Measurements from ENCODE around the gene ARPC5. TPM values are rescaled to one million over a fixed set of nuclear protein-coding genes. Genes with fewer than 3 reads are reported as not detected.

The ARPC5 gene
- total and polyA plus RNA-seq, 2 experiments from 2014 or later: 144 to 183 TPM

GRCh38 chr1:183612407-183612806 lies 23.2 kb downstream of the ARPC5 start:
- no peak overlapping the region for H3K27ac ChIP-seq
- no peaks in the 10 kb centered on the region for H3K4me1 ChIP-seq (ENCODE audit: insufficient read depth)
- H3K9me3 ChIP-seq (ENCODE audit: low read depth): no peaks in the 10 kb centered on the region
- 87% methylated on average over 3 of the region's 3 CpGs for WGBS (ENCODE audit: low lambda C conversion rate, missing lambda C conversion rate)
- no peaks in the 10 kb centered on the region for H4K20me1 ChIP-seq (ENCODE audit: insufficient read depth, poor library complexity, severe bottlenecking)
- no peak for DNase-seq (ENCODE audit: low spot score)
- no peaks in the 10 kb centered on the region for H3K36me3 ChIP-seq (replicated peaks; ENCODE audit: insufficient read depth, low read depth)
- no peak overlapping the region for H3K4me2 ChIP-seq
- no peaks in the 10 kb centered on the region for H3K9me2 ChIP-seq (replicated peaks; ENCODE audit: insufficient read depth)
- H3K4me3 ChIP-seq: no peak overlapping the region
- H3K79me2 ChIP-seq: no peaks in the 10 kb centered on the region
- TF ChIP-seq EZH2 (IDR thresholded peaks at IDR 0.05; ENCODE audit: borderline replicate concordance): no peak
- H3K27me3 ChIP-seq: no peaks in the 10 kb centered on the region
- H2AFZ ChIP-seq: no peak overlapping the region

DNA sequence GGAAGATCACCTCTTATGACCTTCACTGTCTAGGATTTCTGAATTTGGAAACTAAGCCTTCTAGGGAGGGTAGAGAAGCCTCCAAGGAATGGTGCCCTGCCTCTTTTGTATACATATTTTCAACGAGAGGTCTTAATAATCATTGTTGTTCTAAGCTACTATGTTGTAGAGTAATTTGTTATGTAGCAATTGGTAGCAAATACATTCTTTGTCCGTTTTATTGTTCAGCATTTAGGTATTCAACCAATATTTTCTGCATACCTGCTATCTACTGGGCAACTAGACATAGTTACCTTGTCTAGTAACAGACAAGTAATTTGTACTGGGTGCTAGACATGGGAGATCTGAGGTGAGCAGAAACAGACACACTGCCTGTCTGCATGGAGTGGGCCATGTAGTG lies 24.6 kb downstream of the ARPC5 start:
- Histone ChIP-seq H3K4me3 (no peak overlapping the region), H3K27ac (no peak overlapping the region), H3K9me2 (replicated peaks; ENCODE audit: insufficient read depth) (no peaks in the 10 kb centered on the region), H3K79me2 (no peaks in the 10 kb centered on the region), H2AFZ (no peak overlapping the region), H3K27me3 (no peaks in the 10 kb centered on the region), H4K20me1 (ENCODE audit: insufficient read depth, poor library complexity, severe bottlenecking) (no peaks in the 10 kb centered on the region), H3K9me3 (ENCODE audit: low read depth) (no peaks in the 10 kb centered on the region), H3K4me1 (ENCODE audit: insufficient read depth) (no peaks in the 10 kb centered on the region), H3K4me2 (no peak overlapping the region), H3K36me3 (replicated peaks; ENCODE audit: insufficient read depth, low read depth) (no peaks in the 10 kb centered on the region)
- 0% methylated on average over 2 of the region's 2 CpGs for WGBS (ENCODE audit: low lambda C conversion rate, missing lambda C conversion rate)
- no peak for DNase-seq (ENCODE audit: low spot score)
- TF ChIP-seq CTCF (IDR thresholded peaks at IDR 0.05; ENCODE audit: poor library complexity): no peak
- TF ChIP-seq EZH2 (IDR thresholded peaks at IDR 0.05; ENCODE audit: borderline replicate concordance): no peak
- no peak for TF ChIP-seq EZH2phosphoT487 (IDR thresholded peaks at IDR 0.05; ENCODE audit: low read depth, severe bottlenecking, unreplicated experiment)

GRCh38 chr1:183609759-183610452 lies 25.7 kb downstream of the ARPC5 start:
- WGBS (ENCODE audit: low lambda C conversion rate, missing lambda C conversion rate): 47% methylated on average over 3 of the region's 3 CpGs
- DNase-seq (ENCODE audit: low spot score): no peak
- H3K9me2 ChIP-seq (replicated peaks; ENCODE audit: insufficient read depth): no peaks in the 10 kb centered on the region
- no peaks in the 10 kb centered on the region for H3K79me2 ChIP-seq
- no peak for TF ChIP-seq EZH2phosphoT487 (IDR thresholded peaks at IDR 0.05; ENCODE audit: low read depth, severe bottlenecking, unreplicated experiment)
- no peak for TF ChIP-seq CTCF (IDR thresholded peaks at IDR 0.05; ENCODE audit: poor library complexity)
- no peak for TF ChIP-seq EZH2 (IDR thresholded peaks at IDR 0.05; ENCODE audit: borderline replicate concordance)
- no peak overlapping the region for H3K27ac ChIP-seq
- H3K4me2 ChIP-seq: no peak overlapping the region
- no peaks in the 10 kb centered on the region for H3K4me1 ChIP-seq (ENCODE audit: insufficient read depth)
- no peaks in the 10 kb centered on the region for H3K36me3 ChIP-seq (replicated peaks; ENCODE audit: insufficient read depth, low read depth)
- no peak overlapping the region for H2AFZ ChIP-seq
- no peaks in the 10 kb centered on the region for H4K20me1 ChIP-seq (ENCODE audit: insufficient read depth, poor library complexity, severe bottlenecking)
- H3K4me3 ChIP-seq: no peak overlapping the region
- no peaks in the 10 kb centered on the region for H3K9me3 ChIP-seq (ENCODE audit: low read depth)
- no peaks in the 10 kb centered on the region for H3K27me3 ChIP-seq

DNA sequence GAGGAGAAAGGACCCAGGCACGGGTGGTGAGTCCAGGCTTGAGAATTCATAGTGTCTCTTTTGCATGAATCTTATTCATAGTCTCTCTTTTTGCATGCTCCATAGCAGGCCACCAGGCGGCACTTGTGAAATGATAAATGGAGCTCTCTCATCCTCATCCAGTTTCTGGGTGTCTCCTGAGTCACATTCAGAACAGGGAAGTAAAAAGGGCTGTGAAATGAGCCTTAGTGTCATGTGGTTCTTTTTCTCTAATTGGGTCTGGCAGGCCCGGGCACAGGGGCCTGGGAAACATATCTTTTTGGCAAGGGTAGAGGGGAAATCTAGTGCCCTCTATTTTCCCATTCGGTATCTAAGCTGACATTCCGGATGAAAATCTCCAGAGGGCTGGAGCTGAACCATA lies 26.3 kb downstream of the ARPC5 start:
- Histone ChIP-seq H3K4me1 (ENCODE audit: insufficient read depth) (no peaks in the 10 kb centered on the region), H3K9me3 (ENCODE audit: low read depth) (no peaks in the 10 kb centered on the region), H3K36me3 (replicated peaks; ENCODE audit: insufficient read depth, low read depth) (no peaks in the 10 kb centered on the region), H4K20me1 (ENCODE audit: insufficient read depth, poor library complexity, severe bottlenecking) (no peaks in the 10 kb centered on the region), H2AFZ (no peak overlapping the region), H3K4me2 (no peak overlapping the region), H3K4me3 (no peak overlapping the region), H3K27ac (no peak overlapping the region), H3K27me3 (no peaks in the 10 kb centered on the region), H3K9me2 (replicated peaks; ENCODE audit: insufficient read depth) (no peaks in the 10 kb centered on the region), H3K79me2 (no peaks in the 10 kb centered on the region)
- TF ChIP-seq CTCF (IDR thresholded peaks at IDR 0.05; ENCODE audit: poor library complexity): peak; percentile 34
- TF ChIP-seq EZH2 (IDR thresholded peaks at IDR 0.05; ENCODE audit: borderline replicate concordance): no peak
- DNase-seq (ENCODE audit: low spot score): peak; percentile 39
- 73% methylated on average over 5 of the region's 5 CpGs for WGBS (ENCODE audit: low lambda C conversion rate, missing lambda C conversion rate)

All from hepatocyte (in vitro differentiated cells).